Measurements from ENCODE around the gene FOXR1.

FOXR1 gene

GRCh38 chr11:119018074-119018938 lies 46.7 kb downstream of the FOXR1 start, which contains the start of the genes RPS25 and TRAPPC4 (continued):
- TF ChIP-seq ZNF26 (tag by site-specific recombination; IDR thresholded peaks at IDR 0.05) (no peak), ZNF585B (tag by site-specific recombination; IDR thresholded peaks at IDR 0.05) (no peak), BCL6B (tag by site-specific recombination; IDR thresholded peaks at IDR 0.05) (no peak), ZNF837 (tag by site-specific recombination; IDR thresholded peaks at IDR 0.05) (no peak), ZNF488 (tag by site-specific recombination; IDR thresholded peaks at IDR 0.05) (no peak), ZBTB8A (tag by site-specific recombination; IDR thresholded peaks at IDR 0.05) (no peak), TSHZ1 (tag by site-specific recombination; IDR thresholded peaks at IDR 0.05; ENCODE audit: borderline replicate concordance) (no peak), ZNF335 (tag by site-specific recombination; conservative IDR thresholded peaks at IDR 0.05) (peak; percentile 99), ZNF501 (tag by site-specific recombination; IDR thresholded peaks at IDR 0.05) (peak; percentile 65; the same call in 1 of the 2 replicates), ZSCAN4 (tag by site-specific recombination; IDR thresholded peaks at IDR 0.05) (no peak), ZNF621 (tag by site-specific recombination; IDR thresholded peaks at IDR 0.05) (no peak), WT1 (tag by site-specific recombination; IDR thresholded peaks at IDR 0.05) (peak; percentile 35), ZNF426 (tag by site-specific recombination; IDR thresholded peaks at IDR 0.05) (no peak), ZNF121 (tag by site-specific recombination; IDR thresholded peaks at IDR 0.05) (peak; percentile 47; the same call in 1 of the 2 replicates), GLI4 (tag by site-specific recombination; IDR thresholded peaks at IDR 0.05) (no peak), PRDM1 (tag by site-specific recombination; IDR thresholded peaks at IDR 0.05) (no peak), ZSCAN5A (tag by site-specific recombination; IDR thresholded peaks at IDR 0.05) (no peak), MZF1 (tag by site-specific recombination; IDR thresholded peaks at IDR 0.05; ENCODE audit: borderline replicate concordance) (no peak), ZNF677 (tag by site-specific recombination; IDR thresholded peaks at IDR 0.05) (no peak), HOXC10 (CRISPR knock-in tag; IDR thresholded peaks at IDR 0.05) (no peak), OSR2 (tag by site-specific recombination; IDR thresholded peaks at IDR 0.05) (no peak), ZNF692 (tag by site-specific recombination; IDR thresholded peaks at IDR 0.05) (peak; percentile 53; the same call in 1 of the 2 replicates), TRIM28 (IDR thresholded peaks at IDR 0.05; ENCODE audit: borderline replicate concordance, low read length) (peak; percentile 74; the same call in 1 of the 2 replicates), ZNF202 (tag by site-specific recombination; IDR thresholded peaks at IDR 0.05; ENCODE audit: borderline replicate concordance) (no peak), KLF16 (tag by site-specific recombination; IDR thresholded peaks at IDR 0.05) (peak; percentile 61; the same call in 1 of the 2 replicates), ZNF239 (tag by site-specific recombination; IDR thresholded peaks at IDR 0.05) (no peak), ZNF660 (tag by site-specific recombination; IDR thresholded peaks at IDR 0.05) (peak; percentile 48; the same call in 1 of the 2 replicates)

Measured in HEK293 (cell line).